Natural killer cell treated with Interleukin-12 subunit alpha and Interleukin-12 subunit beta and Interleukin-15 and Interleukin-18, amount 100 ng/mL, for 72 hours (primary cell): ENCODE data around the gene LIMA1. TPM values are rescaled to one million over a fixed set of nuclear protein-coding genes. Genes with fewer than 3 reads are reported as not detected.
"Not testable (repeated sequence)": the region's sequence is repeated elsewhere in the genome, so short reads cannot be mapped to it uniquely, and the experiment has no call there.

Experiments used
- ATAC-seq, 2 donors: fragments of 150-1000 bp; cut with Tn5 transposase in 1 of 2; sonication (Bioruptor Pico), chemical (Tn5 transposase) in 1 of 2; 2 replicates each; pipeline ENCODE4 v1.10.0; 2021
- DNase-seq: peaks from one replicate; pipeline ENCODE4 v3.0.0; 2022; ENCODE audit warnings: low spot score
- H3K27ac Mint-ChIP-seq, 2 donors: 1 replicate in 1 of 2; 2 replicates in 1 of 2; pipeline ENCODE4 v1.8.0; 2022; ENCODE audit warnings: mixed read lengths in 2 of 2, mild to moderate bottlenecking in 1 of 2, moderate library complexity in 1 of 2
- H3K27me3 Mint-ChIP-seq, 2 donors: 1 replicate in 1 of 2; 2 replicates in 1 of 2; pipeline ENCODE4 v1.8.0; 2022; ENCODE audit warnings: mixed read lengths in 2 of 2
- H3K36me3 Mint-ChIP-seq: one replicate; pipeline ENCODE4 v1.8.0; 2022; ENCODE audit warnings: mixed read lengths
- H3K4me1 Mint-ChIP-seq, 2 donors: 1 replicate in 1 of 2; 2 replicates in 1 of 2; pipeline ENCODE4 v1.8.0; 2022; ENCODE audit warnings: low read depth in 2 of 2, mixed read lengths in 2 of 2, mild to moderate bottlenecking in 1 of 2
- H3K4me3 Mint-ChIP-seq: one replicate; pipeline ENCODE4 v1.8.0; 2022; ENCODE audit warnings: mixed read lengths
- H3K9me3 Mint-ChIP-seq: 2 replicates; pipeline ENCODE4 v1.8.0; 2022; ENCODE audit warnings: mixed read lengths
- total RNA-seq, 2 donors: library from RNA; stranded (reverse); gene quantifications; one replicate each; pipeline ENCODE4 v1.2.3, GENCODE V29; 2022

Gene LIMA1
- total RNA-seq, 2 donors from 2014 or later, result 15.3 to 41.3 TPM

DNA sequence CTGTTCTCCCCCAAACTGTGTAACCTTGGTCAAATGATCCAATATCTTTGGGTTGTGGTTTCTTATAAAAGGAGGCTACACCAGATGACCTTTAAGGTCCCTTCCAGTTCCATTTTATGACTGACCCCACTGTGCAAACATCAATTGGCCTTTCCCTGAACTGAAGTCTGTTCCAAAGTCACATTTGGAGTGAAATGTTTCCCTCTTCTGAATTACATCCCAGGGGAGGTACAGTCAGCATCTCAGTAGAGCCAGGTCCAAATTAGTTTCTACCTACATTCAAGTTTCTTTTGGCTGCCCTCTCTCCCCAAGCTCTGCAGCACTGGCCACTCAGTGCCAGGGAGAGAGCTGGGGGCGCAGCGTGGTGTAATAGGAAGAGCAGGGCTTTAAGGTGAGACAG is 34.4 kb downstream of the LIMA1 start:
- ATAC-seq (no peak), DNase-seq (no peak)
- H3K4me3 Mint-ChIP-seq, result no peak overlapping the region
- H3K9me3 Mint-ChIP-seq, result no peaks in the 10 kb centered on the region
- peaks cover 21% of the 10 kb centered on the region for H3K36me3 Mint-ChIP-seq
- H3K27me3 Mint-ChIP-seq, result peaks cover 0 to 2% of the 10 kb centered on the region in 2 donors
- peak overlapping the region in 1 of 2 donors; percentile 21 for H3K27ac Mint-ChIP-seq
- H3K4me1 Mint-ChIP-seq, result peaks cover 14 to 43% of the 10 kb centered on the region in 2 donors

DNA sequence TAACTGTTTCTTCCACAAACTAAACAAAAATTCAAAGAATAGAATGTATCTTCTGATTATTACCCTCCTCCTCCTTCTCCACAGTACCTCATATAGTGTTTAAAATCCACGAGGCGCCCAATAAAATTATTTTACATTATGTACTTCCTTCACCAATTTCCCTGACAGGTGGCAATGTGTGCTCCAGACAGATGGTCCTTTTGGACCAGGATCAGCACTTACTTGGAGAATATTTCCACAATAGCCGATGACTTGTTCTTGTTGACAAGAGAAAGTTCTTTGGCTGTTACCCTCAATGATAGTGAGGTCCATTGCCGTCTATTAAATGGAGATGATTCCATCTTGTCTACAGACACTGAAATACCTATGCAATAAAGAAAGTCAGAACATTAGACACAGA is 34.9 kb downstream of the LIMA1 start:
- Mint-ChIP-seq H3K27me3 (peaks cover 0 to 2% of the 10 kb centered on the region in 2 donors), H3K9me3 (no peaks in the 10 kb centered on the region), H3K36me3 (peaks cover 21% of the 10 kb centered on the region), H3K27ac (peak overlapping the region in 1 of 2 donors; percentile 21), H3K4me1 (peaks cover 14 to 42% of the 10 kb centered on the region in 2 donors), H3K4me3 (no peak overlapping the region)
- ATAC-seq (no peak), DNase-seq (no peak)

DNA sequence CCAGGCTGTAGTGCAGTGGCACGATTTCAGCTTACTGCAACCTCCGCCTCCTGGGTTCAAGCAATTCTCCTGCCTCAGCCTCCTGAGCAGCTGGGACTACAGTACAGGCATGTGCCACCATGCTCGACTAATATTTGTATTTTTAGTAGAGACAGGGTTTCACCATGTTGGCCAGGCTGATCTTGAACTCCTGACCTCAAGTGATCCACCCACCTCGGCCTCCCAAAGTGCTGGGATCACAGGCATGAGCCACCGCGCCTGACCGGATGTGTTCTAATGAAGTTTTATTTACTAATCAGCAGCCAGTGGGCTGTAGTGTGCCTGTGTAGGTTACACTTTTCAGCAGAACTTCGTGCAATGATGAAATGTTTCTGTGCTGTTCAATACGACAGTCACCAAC is 35.7 kb downstream of the LIMA1 start:
- H3K27ac Mint-ChIP-seq, result peak overlapping the region in 1 of 2 donors; percentile 75
- peaks cover 21% of the 10 kb centered on the region for H3K36me3 Mint-ChIP-seq
- H3K4me3 Mint-ChIP-seq, DNase-seq, H3K27me3 Mint-ChIP-seq, H3K9me3 Mint-ChIP-seq, ATAC-seq: not testable (repeated sequence)
- peaks cover 14 to 37% of the 10 kb centered on the region in 2 donors for H3K4me1 Mint-ChIP-seq

DNA sequence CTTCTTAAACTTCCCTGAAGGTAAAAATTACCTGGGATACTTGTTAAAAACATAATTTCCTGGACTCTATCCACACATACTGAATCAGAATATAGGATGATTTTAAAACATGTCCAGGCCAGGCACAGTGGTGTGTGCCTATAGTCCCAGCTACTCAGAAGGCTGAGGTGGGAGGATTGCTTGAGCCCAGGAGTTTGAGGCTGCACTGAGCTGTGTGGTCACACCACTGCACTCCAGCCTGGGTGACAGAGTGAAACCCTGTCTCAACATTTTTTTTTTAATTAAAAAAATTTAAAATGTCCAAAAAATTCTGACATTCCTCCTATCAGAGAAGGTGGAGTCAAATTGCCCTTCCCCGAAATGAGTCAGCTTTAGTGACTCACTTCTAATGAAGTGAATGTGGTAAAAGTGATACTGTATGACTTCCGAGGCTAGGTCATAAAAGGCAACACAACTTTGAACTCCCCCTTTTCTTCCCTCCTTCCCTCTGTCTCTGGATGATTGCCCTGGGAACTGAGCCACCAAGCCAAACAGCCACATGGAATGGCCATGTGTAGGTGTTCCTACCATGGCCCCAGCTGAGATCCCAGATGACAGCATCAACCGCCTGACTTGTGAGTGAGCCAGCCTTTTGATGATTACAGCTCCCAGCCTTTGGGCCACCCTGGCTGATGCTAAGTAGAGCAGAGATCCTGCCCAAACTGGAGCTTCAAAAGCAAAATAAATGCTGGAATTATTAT is 36.3 kb downstream of the LIMA1 start:
- no peaks in the 10 kb centered on the region for H3K9me3 Mint-ChIP-seq
- DNase-seq (no peak), ATAC-seq (peak; percentile 83 to 88)
- peaks cover 20% of the 10 kb centered on the region for H3K36me3 Mint-ChIP-seq
- peaks cover 0 to 2% of the 10 kb centered on the region in 2 donors for H3K27me3 Mint-ChIP-seq
- peak overlapping the region; percentile 52 to 75 for H3K27ac Mint-ChIP-seq
- peak overlapping the region; percentile 68 for H3K4me3 Mint-ChIP-seq
- H3K4me1 Mint-ChIP-seq, result peaks cover 13 to 34% of the 10 kb centered on the region in 2 donors

DNA sequence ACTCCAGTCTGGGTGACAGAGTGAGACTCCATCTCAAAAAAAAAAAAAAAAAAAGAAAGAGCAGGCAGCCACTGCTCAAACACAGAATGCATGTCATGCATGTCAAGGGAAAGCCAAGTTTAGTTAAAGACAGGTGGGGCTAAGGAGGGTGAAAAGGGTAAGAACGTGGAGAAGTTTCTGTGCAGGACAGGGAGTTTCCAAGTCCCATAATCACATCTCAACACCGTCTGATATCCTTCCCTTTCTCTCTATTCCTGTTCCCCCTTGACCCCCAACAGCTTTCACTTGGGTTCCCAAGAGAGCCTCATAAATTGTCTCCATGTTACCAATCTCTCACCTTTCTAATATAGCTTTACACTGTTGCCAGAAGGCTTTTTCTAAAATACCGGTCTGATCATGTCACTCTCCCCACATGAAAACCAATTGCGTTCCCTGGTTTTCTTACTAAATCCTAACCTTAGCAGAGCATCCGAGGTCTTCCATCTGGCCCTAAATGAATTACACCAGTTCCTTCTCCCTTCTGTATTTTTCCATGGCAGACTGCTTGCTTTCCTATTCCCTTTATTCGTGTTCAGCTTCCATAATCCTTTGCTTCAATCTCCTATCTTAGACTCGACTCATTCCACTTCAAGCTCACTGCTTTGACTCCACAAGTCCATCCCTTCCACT is 37.0 kb downstream of the LIMA1 start:
- Mint-ChIP-seq H3K9me3 (no peaks in the 10 kb centered on the region), H3K36me3 (peaks cover 16% of the 10 kb centered on the region), H3K27me3 (no peaks in the 10 kb centered on the region), H3K4me1 (peaks cover 10 to 29% of the 10 kb centered on the region in 2 donors), H3K4me3 (peak overlapping the region; percentile 68), H3K27ac (peak overlapping the region; percentile 52 to 75)
- ATAC-seq, result no peak
- DNase-seq, result no peak

DNA sequence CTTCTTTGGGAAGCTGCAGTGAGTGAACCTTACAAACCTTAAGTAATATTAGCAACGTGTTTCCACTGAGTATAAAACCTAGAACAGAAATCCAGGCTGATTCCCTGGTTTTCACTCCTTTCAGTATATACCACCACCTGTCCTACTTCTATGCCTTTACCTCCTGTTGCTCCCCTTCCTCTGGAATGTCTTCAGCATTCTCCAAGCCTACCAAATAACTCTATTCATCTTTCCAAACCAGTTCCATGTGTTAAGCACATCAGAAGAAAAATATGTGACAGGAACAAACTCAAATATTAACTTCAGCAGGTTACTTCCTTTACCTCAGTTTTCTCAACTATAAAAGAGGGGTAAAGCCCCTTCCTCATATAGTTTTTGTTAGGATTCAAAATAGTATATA is 39.8 kb downstream of the LIMA1 start:
- Mint-ChIP-seq H3K9me3 (no peaks in the 10 kb centered on the region), H3K27ac (no peak overlapping the region), H3K27me3 (no peaks in the 10 kb centered on the region), H3K4me3 (no peak overlapping the region), H3K36me3 (peaks cover 14% of the 10 kb centered on the region), H3K4me1 (peaks cover 10 to 23% of the 10 kb centered on the region in 2 donors)
- ATAC-seq (no peak), DNase-seq (no peak)

DNA sequence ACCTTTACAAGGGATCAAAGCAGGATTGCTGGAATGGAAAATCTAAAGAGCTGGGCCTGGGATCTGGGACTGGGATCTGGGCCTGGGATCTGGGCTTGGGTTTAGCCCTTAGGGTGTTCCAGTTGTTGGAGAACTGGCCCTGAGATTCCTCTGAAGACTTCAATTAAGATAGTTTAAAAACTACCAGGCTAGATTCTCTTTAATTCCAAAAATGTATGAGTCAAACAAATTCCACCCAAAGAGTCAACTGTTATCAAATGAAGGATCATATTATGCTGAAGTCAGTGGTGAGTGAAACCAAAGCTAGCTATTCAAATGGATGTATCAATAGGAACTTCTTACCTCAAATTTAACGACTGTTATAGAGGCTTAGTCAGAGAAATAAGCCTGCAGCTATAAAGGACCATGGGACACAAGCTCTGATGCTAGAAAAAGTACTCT is 40.5 kb downstream of the LIMA1 start:
- H3K36me3 Mint-ChIP-seq, result peaks cover 11% of the 10 kb centered on the region
- no peaks in the 10 kb centered on the region for H3K9me3 Mint-ChIP-seq
- no peak for DNase-seq
- H3K4me1 Mint-ChIP-seq, result peaks cover 8 to 22% of the 10 kb centered on the region in 2 donors
- no peak overlapping the region for H3K4me3 Mint-ChIP-seq
- no peak for ATAC-seq
- no peaks in the 10 kb centered on the region for H3K27me3 Mint-ChIP-seq
- H3K27ac Mint-ChIP-seq, result no peak overlapping the region

DNA sequence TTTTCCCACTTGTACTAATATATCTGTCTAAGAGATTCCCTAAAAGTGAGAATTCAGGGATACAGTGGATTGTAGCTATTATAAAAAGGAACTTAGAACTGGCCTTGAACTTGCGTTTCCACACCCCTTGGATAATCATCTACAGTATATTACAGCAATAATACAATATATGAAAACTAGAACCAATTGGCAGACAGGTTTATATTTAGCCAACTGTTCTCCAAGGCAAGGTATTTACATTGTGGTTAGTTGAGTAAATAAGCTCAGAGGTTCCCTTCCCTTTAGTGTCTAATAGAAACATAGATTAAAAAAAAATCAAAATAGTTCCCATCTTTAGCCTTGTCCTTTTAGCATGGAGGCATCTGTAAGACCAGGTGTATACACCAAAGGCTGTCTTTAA is 42.1 kb downstream of the LIMA1 start:
- DNase-seq, result no peak
- H3K9me3 Mint-ChIP-seq, result no peaks in the 10 kb centered on the region
- no peak overlapping the region for H3K4me3 Mint-ChIP-seq
- peaks cover 0 to 10% of the 10 kb centered on the region in 2 donors for H3K4me1 Mint-ChIP-seq
- no peak overlapping the region for H3K27ac Mint-ChIP-seq
- H3K36me3 Mint-ChIP-seq, result peaks cover 5% of the 10 kb centered on the region
- ATAC-seq, result no peak
- no peaks in the 10 kb centered on the region for H3K27me3 Mint-ChIP-seq

DNA sequence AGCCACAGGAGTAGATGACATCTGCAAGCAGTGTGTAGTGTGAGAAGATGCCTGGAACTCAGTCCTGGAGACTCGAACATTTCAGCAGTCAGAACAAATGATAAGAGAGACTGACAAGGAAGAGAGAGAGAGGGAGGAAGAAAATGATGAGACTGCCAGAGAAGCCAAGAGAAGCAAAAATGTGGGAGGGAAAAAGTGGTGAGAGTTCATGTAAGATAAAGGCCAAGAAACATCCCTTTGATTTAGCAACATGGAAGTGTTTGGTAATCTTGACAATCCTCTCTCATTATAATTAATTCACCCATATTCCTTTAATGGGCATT is 42.6 kb downstream of the LIMA1 start:
- H3K9me3 Mint-ChIP-seq, result no peaks in the 10 kb centered on the region
- peaks cover 5% of the 10 kb centered on the region for H3K36me3 Mint-ChIP-seq
- ATAC-seq (no peak), DNase-seq (no peak)
- H3K4me1 Mint-ChIP-seq, result peaks cover 0 to 10% of the 10 kb centered on the region in 2 donors
- H3K27ac Mint-ChIP-seq, result no peak overlapping the region
- no peak overlapping the region for H3K4me3 Mint-ChIP-seq
- no peaks in the 10 kb centered on the region for H3K27me3 Mint-ChIP-seq

DNA sequence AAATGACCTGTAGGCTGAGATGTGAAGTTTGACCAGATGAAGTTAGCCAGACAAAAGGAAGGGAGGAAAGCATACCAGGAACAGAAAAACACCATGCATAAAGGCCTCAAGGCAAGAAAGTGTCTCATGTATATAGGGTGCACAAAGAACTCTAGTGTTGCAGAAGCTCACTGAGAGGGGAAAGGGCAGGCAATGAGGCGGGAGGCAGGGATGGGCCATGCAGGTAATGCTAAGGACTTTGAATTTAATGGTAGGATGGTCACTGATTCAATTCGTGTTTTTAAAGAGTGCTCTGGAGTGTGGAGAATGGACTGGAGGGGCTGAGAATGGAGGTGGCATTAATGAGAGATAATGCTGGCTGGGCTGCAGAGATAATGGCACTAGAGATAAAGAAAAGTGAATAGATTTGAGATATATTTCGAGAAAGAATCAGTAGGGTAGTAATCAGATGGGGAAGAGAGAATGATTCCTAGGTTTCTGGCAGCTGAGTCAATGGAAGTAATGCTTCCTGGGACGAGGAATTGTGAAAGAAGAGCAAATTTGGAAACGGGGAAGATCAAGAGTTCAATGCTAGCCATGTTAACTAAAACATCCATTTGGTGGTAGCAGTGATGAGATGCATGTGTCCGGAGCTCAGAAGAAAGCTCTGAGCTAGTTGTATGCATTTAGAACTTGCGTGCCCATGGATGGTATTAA is 43.1 kb downstream of the LIMA1 start:
- DNase-seq, result no peak
- no peak for ATAC-seq
- Mint-ChIP-seq H3K9me3 (no peaks in the 10 kb centered on the region), H3K4me1 (peaks cover 0 to 6% of the 10 kb centered on the region in 2 donors), H3K36me3 (peaks cover 5% of the 10 kb centered on the region), H3K27ac (no peak overlapping the region), H3K27me3 (no peaks in the 10 kb centered on the region), H3K4me3 (no peak overlapping the region)

DNA sequence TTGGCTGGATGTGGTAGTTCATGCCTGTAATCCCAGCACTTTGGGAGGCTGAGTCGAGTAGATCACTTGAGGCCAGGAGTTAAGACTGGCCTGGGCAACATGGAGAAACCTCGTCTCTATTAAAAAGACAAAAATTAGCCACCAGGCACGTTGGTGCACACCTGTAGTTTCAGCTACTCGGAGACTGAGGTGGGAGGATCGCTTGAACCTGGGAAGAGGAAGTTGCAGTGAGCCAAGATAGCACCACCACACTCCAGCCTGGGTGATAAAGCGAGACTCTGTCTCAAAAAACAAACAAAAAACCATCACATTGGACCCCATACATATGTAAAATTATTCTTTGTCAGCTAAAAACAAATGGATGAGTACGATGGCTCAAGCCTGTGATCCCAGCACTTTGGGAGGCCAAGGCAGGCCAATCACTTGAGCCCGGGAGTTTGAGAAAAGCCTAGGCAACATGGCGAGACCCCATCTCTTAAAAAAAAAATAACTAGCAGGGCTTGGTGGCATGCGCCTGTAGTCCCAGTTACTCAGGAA is 43.9 kb downstream of the LIMA1 start:
- Mint-ChIP-seq H3K27ac (no peak overlapping the region), H3K36me3 (no peaks in the 10 kb centered on the region), H3K4me1 (peaks cover 0 to under 1% of the 10 kb centered on the region in 2 donors), H3K9me3 (no peaks in the 10 kb centered on the region), H3K27me3 (no peaks in the 10 kb centered on the region), H3K4me3 (no peak overlapping the region)
- ATAC-seq (no peak), DNase-seq (no peak)

DNA sequence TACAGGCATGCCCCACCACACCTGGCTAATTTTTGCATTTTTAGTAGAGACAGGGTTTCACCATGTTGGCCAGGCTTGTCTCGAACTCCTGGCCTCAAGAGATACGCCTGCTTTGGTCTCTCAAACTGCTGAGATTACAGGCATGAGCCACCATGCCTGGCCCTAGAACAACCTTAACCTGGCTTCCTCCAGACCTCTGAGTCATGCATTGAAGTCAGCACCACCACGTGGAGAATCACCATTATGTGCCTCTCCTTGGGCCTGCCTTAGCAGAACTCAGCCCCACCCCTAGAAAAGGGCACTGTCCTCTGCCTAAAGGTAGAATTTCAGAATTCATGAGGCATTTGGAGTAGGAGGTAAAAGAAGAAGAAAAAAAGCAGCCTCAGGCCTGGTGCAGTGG is 49.0 kb downstream of the LIMA1 start:
- Mint-ChIP-seq H3K4me1 (no peaks in the 10 kb centered on the region), H3K4me3 (no peak overlapping the region), H3K9me3 (no peaks in the 10 kb centered on the region), H3K27ac (no peak overlapping the region), H3K36me3 (no peaks in the 10 kb centered on the region), H3K27me3 (no peaks in the 10 kb centered on the region)
- peak in 1 of 2 donors; percentile 60 for ATAC-seq
- no peak for DNase-seq

DNA sequence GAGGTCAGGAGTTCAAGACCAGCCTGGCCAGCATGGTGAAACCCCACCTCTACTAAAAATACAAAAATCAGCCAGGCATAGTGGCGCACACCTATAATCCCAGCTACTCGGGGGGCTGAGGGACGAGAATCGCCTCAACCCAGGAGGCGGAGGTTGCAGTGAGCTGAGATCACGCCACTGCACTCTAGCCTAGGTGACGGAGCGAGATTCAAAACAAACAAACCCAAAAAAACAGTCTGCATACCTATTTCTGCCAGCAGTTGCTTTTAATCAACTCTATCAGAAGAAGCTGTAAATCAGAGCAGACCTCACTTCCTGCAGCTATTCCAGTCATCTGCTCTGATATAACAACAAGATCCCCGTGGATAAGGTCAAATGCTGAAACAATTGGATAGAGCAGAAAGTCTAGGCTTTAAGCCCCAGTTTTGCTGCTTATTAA is 50.5 kb downstream of the LIMA1 start:
- ATAC-seq (no peak), DNase-seq (no peak)
- Mint-ChIP-seq H3K9me3 (no peaks in the 10 kb centered on the region), H3K4me1 (no peaks in the 10 kb centered on the region), H3K27ac (no peak overlapping the region), H3K4me3 (no peak overlapping the region), H3K27me3 (no peaks in the 10 kb centered on the region), H3K36me3 (no peaks in the 10 kb centered on the region)

DNA sequence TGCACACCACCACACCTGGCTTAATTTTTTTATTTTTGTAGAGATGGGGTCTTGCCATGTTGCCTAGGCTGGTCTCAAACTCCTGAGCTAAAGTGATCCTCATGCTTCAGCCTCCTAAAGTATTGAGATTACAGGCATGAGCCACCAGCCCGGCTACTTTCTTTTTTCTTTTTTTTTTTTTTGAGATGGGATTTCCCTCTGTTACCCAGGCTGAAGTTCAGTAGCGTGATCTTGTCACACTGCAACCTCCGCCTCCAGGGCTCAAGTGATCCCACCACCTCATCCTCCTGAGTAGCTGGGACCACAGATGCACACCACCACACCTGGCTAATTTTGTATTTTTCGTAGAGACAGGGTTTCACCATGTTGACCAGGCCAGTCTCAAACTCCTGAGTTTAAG is 51.1 kb downstream of the LIMA1 start:
- H3K9me3 Mint-ChIP-seq, result no peaks in the 10 kb centered on the region
- H3K4me1 Mint-ChIP-seq, result no peaks in the 10 kb centered on the region
- no peak for DNase-seq
- ATAC-seq, result no peak
- H3K4me3 Mint-ChIP-seq, result no peak overlapping the region
- H3K27ac Mint-ChIP-seq, result no peak overlapping the region
- no peaks in the 10 kb centered on the region for H3K27me3 Mint-ChIP-seq
- H3K36me3 Mint-ChIP-seq, result no peaks in the 10 kb centered on the region
